B cell (primary cell): ENCODE measurements around the gene DPP10. TPM values are rescaled to one million over a fixed set of nuclear protein-coding genes. Genes with fewer than 3 reads are reported as not detected.

Experiments used
- ATAC-seq: fragments of 200-7000 bp; cut with Tn5 transposase; one replicate; pipeline ENCODE4 v1.10.0; 2021; ENCODE audit warnings: low read depth, mild to moderate bottlenecking, moderate number of reproducible peaks, moderate library complexity
- CTCF ChIA-PET: fragments of 350-600 bp; sonication (Branson Sonifier 250); formaldehyde crosslinking; loops from one replicate; lab custom pipeline; 2021; ENCODE audit warnings: antibody characterized with exemption, inconsistent platforms; lab: Charles Lee
- POLR2A ChIA-PET: fragments of 350-600 bp; sonication (Branson Sonifier 250); formaldehyde crosslinking; loops from one replicate; lab custom pipeline; 2021; ENCODE audit warnings: antibody characterized with exemption; lab: Charles Lee
- DNase-seq: peaks from one replicate; pipeline ENCODE4 v3.0.0; 2013
- H2AFZ ChIP-seq: 2 replicates; pipeline ENCODE4 v1.6.1; 2012; ENCODE audit warnings: mild to moderate bottlenecking, low read depth, low read length; ENCODE audit not compliant: insufficient read depth, poor library complexity, severe bottlenecking
- H3K27ac ChIP-seq, 2 donors: 1 replicate in 1 of 2; 2 replicates in 1 of 2; pipeline ENCODE4 v1.5.1; 2012 to 2013; ENCODE audit warnings: low read length in 2 of 2, mild to moderate bottlenecking in 2 of 2, moderate library complexity in 1 of 2
- H3K27me3 ChIP-seq, 4 experiments: fragments of 200-600 bp in 1 of 4; sonication (generic) in 1 of 4; replicated peaks in 1 of 4; 1 replicate in 2 of 4; 2 replicates in 2 of 4; pipeline versions ENCODE4 v1.6.1 to v1.7.0; 2013 to 2016; ENCODE audit warnings: low read length in 3 of 4, mild to moderate bottlenecking in 2 of 4, mixed read lengths in 1 of 4, moderate library complexity in 1 of 4; ENCODE audit not compliant: insufficient read depth in 4 of 4, control insufficient read depth in 3 of 4; ENCODE audit errors: control extremely low read depth in 1 of 4
- H3K36me3 ChIP-seq, 2 experiments: replicated peaks in 1 of 2; 1 replicate in 1 of 2; 2 replicates in 1 of 2; pipeline versions ENCODE4 v1.6.1 to v1.7.1; 2013; ENCODE audit warnings: low read length in 1 of 2; ENCODE audit not compliant: insufficient read depth in 2 of 2, control insufficient read depth in 1 of 2; ENCODE audit errors: control extremely low read depth in 1 of 2, extremely low read depth in 1 of 2
- H3K4me1 ChIP-seq, 2 donors: fragments of 200-600 bp in 1 of 2; sonication (generic) in 1 of 2; 1 replicate in 1 of 2; 2 replicates in 1 of 2; pipeline versions ENCODE4 v1.5.1 to v1.6.1; 2013 to 2017; ENCODE audit warnings: low read length in 2 of 2; ENCODE audit not compliant: control insufficient read depth in 2 of 2, insufficient read depth in 2 of 2
- H3K4me2 ChIP-seq: replicated peaks from 2 replicates; pipeline ENCODE3; 2012; ENCODE audit warnings: mild to moderate bottlenecking, low read depth, low read length; ENCODE audit not compliant: poor library complexity, severe bottlenecking
- H3K4me3 ChIP-seq, 5 experiments: fragments of 200-600 bp in 1 of 5; sonication (generic) in 1 of 5; 1 replicate in 3 of 5; 2 replicates in 2 of 5; pipeline versions ENCODE4 v1.5.1 to v1.7.0; 2011 to 2016; ENCODE audit warnings: low read length in 4 of 5, mild to moderate bottlenecking in 4 of 5, low read depth in 2 of 5, control low read depth in 1 of 5, moderate library complexity in 1 of 5; ENCODE audit not compliant: insufficient read depth in 1 of 5; ENCODE audit errors: control extremely low read depth in 1 of 5, extremely low read depth in 1 of 5
- H3K79me2 ChIP-seq: fragments of 200-600 bp; sonication (generic); one replicate; pipeline ENCODE4 v1.6.0; 2016; ENCODE audit warnings: low read length; ENCODE audit not compliant: control insufficient read depth, insufficient read depth
- H3K9ac ChIP-seq: fragments of 200-600 bp; sonication (generic); 2 replicates; pipeline ENCODE4 v1.6.1; 2017; ENCODE audit warnings: mild to moderate bottlenecking, low read length, moderate library complexity
- H3K9me3 ChIP-seq, 3 donors: one replicate each; pipeline versions ENCODE4 v1.6.1 to v1.7.1; 2013; ENCODE audit warnings: low read length in 2 of 3; ENCODE audit not compliant: control insufficient read depth in 2 of 3, insufficient read depth in 1 of 3; ENCODE audit errors: control extremely low read depth in 1 of 3
- H4K20me1 ChIP-seq: 2 replicates; pipeline ENCODE4 v1.6.0; 2012; ENCODE audit warnings: mild to moderate bottlenecking, low read length; ENCODE audit not compliant: insufficient read depth, control insufficient read depth, poor library complexity, severe bottlenecking
- H3K27ac Mint-ChIP-seq: one replicate; pipeline ENCODE4 v1.8.0; 2021; ENCODE audit warnings: mixed read lengths
- H3K27me3 Mint-ChIP-seq: one replicate; pipeline ENCODE4 v1.8.0; 2021; ENCODE audit warnings: mixed read lengths
- H3K4me1 Mint-ChIP-seq: one replicate; pipeline ENCODE4 v1.8.0; 2021; ENCODE audit warnings: mixed read lengths
- H3K4me3 Mint-ChIP-seq: one replicate; pipeline ENCODE4 v1.8.0; 2021; ENCODE audit warnings: mixed read lengths
- H3K9me3 Mint-ChIP-seq: one replicate; pipeline ENCODE4 v1.8.0; 2022; ENCODE audit warnings: mixed read lengths; ENCODE audit not compliant: insufficient read depth
- CTCF ChIP-seq: fragments of 200-600 bp; IDR thresholded peaks from one replicate; pipeline ENCODE4 v1.8.0; 2022; ENCODE audit warnings: antibody characterized with exemption, mild to moderate bottlenecking
- EZH2 ChIP-seq: IDR thresholded peaks from 2 replicates; pipeline ENCODE4 v1.6.1; 2012; ENCODE audit warnings: borderline replicate concordance, low read depth, mild to moderate bottlenecking, moderate library complexity, low read length; ENCODE audit not compliant: insufficient read depth, poor library complexity, severe bottlenecking
- WGBS: methylation state at CpG from one replicate; pipeline ENCODE4 v1.1.5; 2013; ENCODE audit warnings: missing lambda C conversion rate; ENCODE audit not compliant: insufficient coverage; 5-methylcytosine and 5-hydroxymethylcytosine counted together
- intact Hi-C: fragments of 100-400 bp; cut with micrococcal nuclease; formaldehyde crosslinking; loops from one replicate; pipeline ENCODE4 v1.10.0; 2022
- polyA plus RNA-seq: library from polyadenylated mRNA; depleted of rRNA; stranded (reverse); fragments of >200 nt; gene quantifications from 2 replicates; pipeline ENCODE4 v1.2.3, GENCODE V29; 2012
- total RNA-seq, 2 donors: library from RNA; stranded (reverse); fragments of 120-200 nt in 1 of 2; gene quantifications; 1 replicate in 1 of 2; 2 replicates in 1 of 2; pipeline versions ENCODE4 v1.2.3 to v1.2.4, GENCODE V29; 2013 to 2022

DPP10 gene
- total and polyA plus RNA-seq, 2 donors (not counting 1 experiment from before 2014, with no cell fraction given) = not detected

DNA sequence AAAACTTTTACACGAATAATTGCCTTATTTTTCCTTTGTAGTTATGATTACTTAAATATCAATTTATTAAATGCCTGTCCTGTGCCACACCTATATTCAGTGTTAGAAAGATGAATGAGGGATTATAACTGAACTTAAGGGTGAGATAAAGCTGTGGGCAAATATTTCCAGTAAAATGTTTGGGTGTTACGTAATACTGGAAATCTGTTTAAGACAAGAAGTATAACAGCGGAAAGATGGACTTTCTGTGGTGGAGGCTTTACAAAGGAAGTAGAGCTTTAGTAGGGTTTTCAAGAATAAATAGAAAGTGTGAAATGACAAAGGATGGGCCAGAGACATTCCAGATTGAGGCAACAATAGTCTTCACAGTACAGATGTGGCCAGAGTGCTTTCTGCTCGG is 927.0 kb downstream of the DPP10 start:
- Mint-ChIP-seq H3K9me3 (peaks cover 4% of the 10 kb centered on the region), H3K4me1 (no peaks in the 10 kb centered on the region), H3K27ac (no peak overlapping the region), H3K4me3 (no peak overlapping the region), H3K27me3 (no peaks in the 10 kb centered on the region)
- no peak overlapping the region for H3K27ac ChIP-seq
- peaks cover 0 to 5% (median 4%) of the 10 kb centered on the region in 3 donors for H3K9me3 ChIP-seq
- ATAC-seq = no peak
- intact Hi-C loops = no loop called here
- H3K4me2 ChIP-seq = no peak overlapping the region
- no peak for DNase-seq
- WGBS = 100% methylated on average over 2 of the region's 4 CpGs
- no peak overlapping the region for H2AFZ ChIP-seq
- no peak overlapping the region for H3K4me3 ChIP-seq
- no peaks in the 10 kb centered on the region for H3K79me2 ChIP-seq
- no peaks in the 10 kb centered on the region for H3K4me1 ChIP-seq
- no peaks in the 10 kb centered on the region for H3K36me3 ChIP-seq
- H3K27me3 ChIP-seq = no peaks in the 10 kb centered on the region
- ChIA-PET POLR2A (no interaction called here), CTCF (no interaction called here)
- no peaks in the 10 kb centered on the region for H4K20me1 ChIP-seq
- no peak overlapping the region for H3K9ac ChIP-seq
- TF ChIP-seq CTCF (no peak), EZH2 (no peak)

- intact Hi-C loops = no loop called here
- Histone ChIP-seq H2AFZ (no peak overlapping the region), H3K4me2 (no peak overlapping the region), H3K79me2 (no peaks in the 10 kb centered on the region), H3K9me3 (peaks cover 0 to 19% (median 9%) of the 10 kb centered on the region in 3 donors), H3K9ac (no peak overlapping the region), H3K36me3 (no peaks in the 10 kb centered on the region), H3K4me3 (no peak overlapping the region), H3K4me1 (no peaks in the 10 kb centered on the region), H4K20me1 (no peaks in the 10 kb centered on the region), H3K27ac (no peak overlapping the region), H3K27me3 (no peaks in the 10 kb centered on the region)
- Mint-ChIP-seq H3K27ac (no peak overlapping the region), H3K27me3 (no peaks in the 10 kb centered on the region), H3K4me1 (no peaks in the 10 kb centered on the region), H3K4me3 (no peak overlapping the region), H3K9me3 (peaks cover 12% of the 10 kb centered on the region)
- no peak for TF ChIP-seq CTCF
- no peak for TF ChIP-seq EZH2
- ChIA-PET POLR2A (no interaction called here), CTCF (no interaction called here)
- DNase-seq (no peak), ATAC-seq (no peak)
- WGBS = 86% methylated on average over 1 of the region's 1 CpG
Measured at GRCh38 chr2:115374981-115375380, 932.5 kb downstream of the DPP10 start.
